ENCODE data around the gene C16orf96.

C16orf96 gene

GRCh38 chr16:4525634-4526277 is 30.4 kb upstream of the C16orf96 start:
- no peak for DNase-seq (ENCODE audit: low spot score)

DNA sequence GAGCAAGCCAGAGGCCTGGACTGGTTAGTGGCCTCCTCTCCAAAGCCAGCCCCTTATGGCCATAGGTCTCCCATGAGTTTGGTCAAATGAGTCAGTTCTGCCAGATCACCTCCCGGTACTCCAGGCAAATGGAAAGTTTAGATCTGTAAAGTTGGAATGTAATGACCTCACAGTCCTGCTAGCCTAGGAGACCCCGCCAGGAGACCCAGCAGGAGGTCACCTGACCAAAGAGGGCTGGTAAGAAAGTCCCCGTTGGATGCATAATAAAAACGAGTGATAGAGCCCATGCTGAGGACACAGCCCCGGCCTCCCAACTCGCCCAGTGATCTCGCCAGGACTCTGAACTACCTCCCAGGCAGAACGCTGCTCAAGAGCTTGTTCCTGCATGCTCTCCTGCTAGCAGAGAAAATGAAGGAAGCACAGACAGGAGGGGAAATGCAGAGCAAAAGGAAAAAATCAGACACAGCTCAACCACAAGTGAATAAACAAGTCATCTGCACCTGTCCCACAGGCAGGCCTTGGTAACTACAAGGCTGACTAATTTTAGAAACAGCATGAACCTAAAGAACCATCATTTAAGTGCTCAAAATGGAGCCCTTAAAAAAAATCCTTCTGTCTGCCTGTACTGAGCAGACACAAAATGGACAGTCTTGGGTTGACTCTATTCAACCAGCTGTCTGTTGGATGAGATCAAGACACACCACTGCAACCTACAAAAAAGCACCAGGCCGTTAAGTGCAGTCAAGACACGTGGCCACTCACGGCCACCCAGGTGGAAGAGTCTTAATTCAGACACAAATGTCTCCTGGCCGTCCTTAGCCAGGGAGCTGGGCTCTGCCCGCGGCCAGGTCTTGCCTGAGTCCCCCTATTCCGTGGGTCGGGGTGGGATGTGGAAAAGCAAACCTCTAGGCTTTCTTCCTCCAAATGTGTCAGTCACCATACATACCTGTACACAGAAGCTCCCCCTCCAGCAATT is 26.8 kb upstream of the C16orf96 start:
- DNase-seq (ENCODE audit: low spot score), result peak; percentile 36

DNA sequence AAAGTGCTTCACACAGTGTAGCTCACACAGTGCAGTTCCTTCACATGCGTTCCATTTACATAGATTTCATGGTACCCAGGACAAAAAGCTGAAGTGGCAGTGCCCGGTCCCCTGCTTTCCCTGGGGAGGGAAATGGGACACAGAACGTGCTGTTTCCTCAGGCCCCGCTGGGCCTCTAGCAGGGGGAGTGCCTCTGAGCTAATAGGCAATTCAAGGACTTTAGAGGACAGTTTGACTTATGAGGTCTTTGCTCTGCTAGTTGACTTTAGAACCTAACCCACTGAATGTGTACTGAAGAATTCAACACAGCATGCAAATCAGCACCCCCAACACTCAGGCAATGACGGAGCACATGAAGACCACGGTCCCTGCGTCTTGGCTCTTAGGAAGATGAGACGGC is 24.3 kb upstream of the C16orf96 start:
- DNase-seq (ENCODE audit: low spot score), result no peak

DNA sequence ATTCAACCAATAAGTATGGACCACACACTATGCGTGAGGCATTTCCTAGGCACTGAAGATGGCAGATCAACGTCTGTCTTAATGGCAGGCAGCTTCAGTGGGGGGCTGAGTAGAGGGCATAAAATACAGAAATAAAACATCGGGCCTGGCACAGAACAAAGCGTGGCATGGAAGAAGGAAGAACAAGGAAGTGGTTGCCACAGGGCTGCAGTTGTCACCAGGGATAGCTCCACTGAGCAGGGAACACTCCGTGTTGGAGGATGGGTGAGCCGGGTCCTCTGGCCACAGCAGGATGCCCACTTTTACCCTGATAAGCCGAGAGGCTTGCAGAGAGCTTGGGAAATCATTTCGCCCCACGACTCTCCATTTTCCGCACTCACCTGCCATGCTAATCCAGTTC is 23.9 kb upstream of the C16orf96 start:
- DNase-seq (ENCODE audit: low spot score), result no peak

DNA sequence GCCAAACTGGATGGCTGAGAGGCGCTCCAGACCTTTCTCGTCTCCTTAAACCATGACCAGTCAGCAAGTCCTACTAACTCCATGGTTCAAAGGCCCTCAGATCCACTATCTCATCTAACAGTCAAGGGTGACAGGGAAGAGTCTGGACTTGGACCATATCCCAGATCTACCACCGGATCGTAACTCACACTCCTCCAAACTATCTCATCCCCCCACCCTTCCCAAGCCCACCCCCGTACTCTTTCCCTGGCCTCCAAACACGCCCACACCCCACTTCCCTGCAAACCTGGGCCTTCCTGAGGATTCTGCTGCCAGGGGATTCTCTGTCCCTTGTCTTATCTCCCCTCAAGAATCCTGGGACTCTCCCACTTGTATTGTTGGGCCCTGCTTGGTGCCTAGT is 22.6 kb upstream of the C16orf96 start:
- peak; percentile 40 for DNase-seq (ENCODE audit: low spot score)

DNA sequence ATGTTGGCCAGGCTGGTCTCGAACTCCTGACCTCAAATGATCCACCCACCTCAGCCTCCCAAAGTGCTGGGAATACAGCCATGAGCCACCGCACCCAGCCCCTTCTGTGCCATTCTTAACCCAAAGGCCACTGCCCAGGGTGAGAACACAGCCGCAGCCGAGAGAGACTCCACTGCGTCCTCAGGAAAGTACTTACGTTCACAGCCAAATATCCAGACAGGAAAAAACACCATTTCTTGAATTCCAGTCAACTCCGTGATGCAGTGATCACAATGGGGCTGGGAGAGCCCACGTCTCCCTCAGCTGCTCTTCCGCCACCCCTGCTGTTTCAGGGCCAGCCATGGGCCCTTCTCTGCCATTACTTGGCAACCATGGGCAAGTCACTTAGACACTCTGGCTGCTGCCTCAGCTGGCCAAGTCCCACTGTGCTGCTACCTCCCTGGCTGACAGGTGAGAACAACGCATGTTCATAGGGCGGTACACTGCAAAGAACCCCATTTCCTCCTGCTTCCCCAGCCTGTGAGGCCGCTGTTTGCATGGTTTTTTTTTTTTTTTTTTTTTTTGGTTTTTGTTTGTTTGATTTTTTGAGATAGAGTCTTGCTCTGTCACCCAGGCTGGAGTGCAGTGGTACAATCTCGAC is 21.9 kb upstream of the C16orf96 start:
- DNase-seq (ENCODE audit: low spot score), result peak; percentile 30

DNA sequence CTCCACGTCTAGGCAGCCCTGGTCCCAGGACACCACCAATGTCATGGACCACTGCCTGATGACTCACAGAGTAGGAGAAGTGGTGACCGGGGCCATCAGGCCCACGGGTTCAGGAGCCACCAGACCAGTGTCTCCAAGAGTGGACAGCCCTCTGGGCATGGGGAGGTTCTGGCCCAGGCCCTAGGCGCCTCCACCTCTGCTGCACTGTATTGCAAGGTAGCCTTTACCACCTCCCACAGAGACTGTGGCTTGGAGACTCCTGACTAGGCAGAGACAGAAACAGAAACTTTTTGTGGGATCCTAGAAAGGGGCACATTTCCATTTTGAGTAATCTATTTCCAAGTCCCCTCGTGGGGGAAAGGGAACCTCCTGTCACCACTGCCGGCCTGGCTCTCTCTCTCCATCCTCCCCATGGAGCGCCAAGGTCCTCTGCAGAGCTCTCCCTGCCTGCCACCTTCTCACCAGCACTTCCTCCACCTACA is 20.5 kb upstream of the C16orf96 start:
- DNase-seq (ENCODE audit: low spot score), result peak; percentile 12

- DNase-seq (ENCODE audit: low spot score), result peak; percentile 14
Measured at GRCh38 chr16:4536391-4537106, 19.6 kb upstream of the C16orf96 start.

- peak; percentile 14 for DNase-seq (ENCODE audit: low spot score)
Measured at GRCh38 chr16:4537376-4538343, 18.5 kb upstream of the C16orf96 start.

GRCh38 chr16:4538350-4539235 is 17.5 kb upstream of the C16orf96 start, which contains the start of gene CDIP1:
TSS of gene CDIP1 (minus strand) at chr16:4538773. CDS start at chr16:4514130, 24,643 bp downstream.
- peak; percentile 94 for DNase-seq (ENCODE audit: low spot score)

DNA sequence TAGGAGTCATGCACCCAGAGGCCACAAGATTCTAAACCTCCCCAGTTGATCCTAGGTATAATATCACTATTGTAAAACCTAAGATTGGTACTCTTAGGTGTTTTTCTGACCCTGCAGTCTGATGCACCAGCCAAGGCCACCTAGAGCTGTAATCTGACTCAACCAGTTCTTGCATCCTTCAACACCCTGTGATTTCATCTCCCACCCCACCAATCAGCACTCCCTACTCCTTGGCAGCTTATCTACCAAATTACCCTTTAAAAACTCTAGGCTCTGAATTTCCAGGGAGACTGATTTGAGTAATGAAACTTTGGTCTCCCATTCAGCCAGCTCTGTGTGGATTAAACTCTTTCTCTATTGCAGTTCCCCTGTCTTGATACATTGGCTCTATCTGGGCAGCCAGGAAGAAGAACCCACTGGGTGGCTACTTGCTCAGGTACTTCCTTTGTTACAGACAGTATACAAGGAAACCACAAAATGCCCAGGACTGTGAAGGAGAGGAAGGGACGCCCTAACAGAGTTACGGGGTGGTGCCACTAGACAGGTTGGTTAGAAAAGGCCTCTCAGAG is 16.3 kb upstream of the C16orf96 start:
- no peak for DNase-seq (ENCODE audit: low spot score)

- peak; percentile 84 for DNase-seq (ENCODE audit: low spot score)
Measured at GRCh38 chr16:4544473-4544872, 11.7 kb upstream of the C16orf96 start.

- DNase-seq (ENCODE audit: low spot score), result no peak
Measured at GRCh38 chr16:4548124-4548523, 8.0 kb upstream of the C16orf96 start.

DNA sequence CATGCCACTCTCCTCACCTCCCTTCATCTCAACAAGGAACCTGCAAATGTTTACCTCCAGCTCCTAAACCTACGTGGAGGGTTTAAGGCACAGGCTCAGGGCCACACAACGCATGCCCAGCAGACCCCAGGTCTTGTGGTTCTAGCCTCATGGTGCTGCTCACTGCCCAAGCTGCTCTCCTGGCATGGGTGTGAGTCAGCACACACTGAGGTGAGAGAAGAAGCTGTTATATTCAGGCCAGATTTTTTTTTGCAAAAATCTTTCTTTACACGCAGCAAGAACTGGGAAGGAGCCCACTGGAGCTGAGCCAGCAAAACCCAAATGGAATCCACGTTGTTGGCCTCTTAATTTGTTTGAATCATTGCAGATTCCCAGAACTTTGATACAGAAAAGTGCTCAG is 5.5 kb upstream of the C16orf96 start:
- DNase-seq (ENCODE audit: low spot score), result no peak

- no peak for DNase-seq (ENCODE audit: low spot score)
Measured at GRCh38 chr16:4552541-4552940, 3.6 kb upstream of the C16orf96 start.

GRCh38 chr16:4556580-4556979 is 440 bp downstream of the C16orf96 start:
- DNase-seq (ENCODE audit: low spot score), result no peak

DNA sequence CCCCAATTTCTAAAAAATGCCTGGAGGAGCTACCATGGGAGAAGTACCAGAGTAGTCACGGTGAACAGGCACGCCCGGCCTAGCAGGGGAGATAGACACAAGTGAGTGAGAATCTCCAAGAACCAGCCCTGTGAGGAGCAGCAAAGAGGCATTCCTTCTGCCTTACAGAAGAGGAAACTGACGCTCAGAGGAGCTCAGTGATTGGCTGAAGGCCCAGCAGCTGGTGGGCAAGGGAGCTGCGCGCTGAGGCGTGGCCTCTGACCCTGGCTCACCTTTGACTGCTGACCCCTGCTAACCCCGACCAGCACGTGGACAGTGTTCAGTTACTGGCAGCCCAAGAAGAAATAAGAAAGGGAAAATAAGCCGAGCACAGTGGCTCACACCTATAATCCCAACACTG is 1.8 kb downstream of the C16orf96 start:
- DNase-seq (ENCODE audit: low spot score), result no peak

DNA sequence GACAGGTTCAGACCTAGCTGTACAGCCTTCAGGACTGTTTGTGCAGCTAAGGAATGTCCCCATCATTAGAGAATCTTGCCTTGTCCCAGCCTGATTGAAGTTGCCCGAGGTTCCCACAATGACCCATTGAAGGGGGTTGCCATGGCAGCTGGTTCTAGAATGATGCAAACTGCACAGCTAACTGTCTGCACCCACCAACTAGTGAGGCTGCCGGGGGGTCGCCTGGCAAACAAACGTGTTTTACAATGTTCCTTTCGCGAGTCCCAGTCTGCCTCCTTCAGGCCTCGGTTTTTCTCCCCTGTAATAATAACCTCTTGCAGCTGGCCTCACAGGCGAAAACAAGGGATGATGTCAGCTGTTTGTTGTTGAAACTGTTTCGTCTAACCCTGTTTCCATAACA is 5.5 kb downstream of the C16orf96 start:
- DNase-seq (ENCODE audit: low spot score), result no peak

GRCh38 chr16:4564661-4565267 is 8.6 kb downstream of the C16orf96 start:
- DNase-seq (ENCODE audit: low spot score), result no peak
